Mesendoderm (in vitro differentiated cells): Measurements from ENCODE around the gene PPP1R16B.

Experiments used
- DNase-seq: peaks from one replicate; pipeline ENCODE4 v3.0.0; 2013
- H2AK5ac ChIP-seq: 2 replicates; pipeline ENCODE4 v1.6.1; 2013; ENCODE audit warnings: low read length, inconsistent platforms
- H2BK120ac ChIP-seq: 2 replicates; pipeline ENCODE4 v1.6.1; 2013; ENCODE audit warnings: low read depth, mild to moderate bottlenecking, low read length, moderate library complexity, mixed read lengths
- H2BK15ac ChIP-seq: replicated peaks from 2 replicates; pipeline ENCODE4 v1.6.1; 2013; ENCODE audit warnings: low read depth, mild to moderate bottlenecking, moderate library complexity
- H2BK5ac ChIP-seq: 2 replicates; pipeline ENCODE4 v1.6.1; 2013; ENCODE audit warnings: low read length, inconsistent platforms
- H3K18ac ChIP-seq: 2 replicates; pipeline ENCODE4 v1.6.1; 2013; ENCODE audit warnings: mild to moderate bottlenecking, low read length, mixed read lengths
- H3K23ac ChIP-seq: one replicate; pipeline ENCODE4 v1.6.1; 2013; ENCODE audit warnings: low read length
- H3K27ac ChIP-seq: 2 replicates; pipeline ENCODE4 v1.5.1; 2013; ENCODE audit warnings: low read depth, mild to moderate bottlenecking, inconsistent platforms, low read length, moderate library complexity
- H3K27me3 ChIP-seq: 2 replicates; pipeline ENCODE4 v1.6.1; 2013; ENCODE audit warnings: low read length, control low read depth, mild to moderate bottlenecking, inconsistent platforms; ENCODE audit not compliant: insufficient read depth, poor library complexity
- H3K36me3 ChIP-seq: 2 replicates; pipeline ENCODE4 v1.6.1; 2013; ENCODE audit warnings: low read length, inconsistent platforms; ENCODE audit not compliant: control insufficient read depth, insufficient read depth
- H3K4ac ChIP-seq: one replicate; pipeline ENCODE4 v1.6.1; 2013; ENCODE audit warnings: low read depth, mild to moderate bottlenecking, low read length, moderate library complexity
- H3K4me1 ChIP-seq: 2 replicates; pipeline ENCODE4 v1.6.1; 2013; ENCODE audit warnings: low read depth, low read length, inconsistent platforms; ENCODE audit not compliant: control insufficient read depth
- H3K4me2 ChIP-seq: 2 replicates; pipeline ENCODE4 v1.6.1; 2013; ENCODE audit warnings: low read length
- H3K4me3 ChIP-seq: 2 replicates; pipeline ENCODE4 v1.5.1; 2013; ENCODE audit warnings: mild to moderate bottlenecking, low read length
- H3K56ac ChIP-seq: one replicate; pipeline ENCODE4 v1.6.1; 2013; ENCODE audit warnings: low read length
- H3K79me1 ChIP-seq: 2 replicates; pipeline ENCODE4 v1.6.1; 2013; ENCODE audit warnings: low read length, inconsistent platforms
- H3K79me2 ChIP-seq: 2 replicates; pipeline ENCODE4 v1.6.1; 2013; ENCODE audit warnings: mild to moderate bottlenecking, low read length; ENCODE audit not compliant: control insufficient read depth, insufficient read depth
- H3K9ac ChIP-seq: 2 replicates; pipeline ENCODE4 v1.6.1; 2013; ENCODE audit warnings: low read length, inconsistent platforms
- H4K5ac ChIP-seq: one replicate; pipeline ENCODE4 v1.6.1; 2013; ENCODE audit warnings: low read length
- H4K8ac ChIP-seq: one replicate; pipeline ENCODE4 v1.6.1; 2013; ENCODE audit warnings: low read depth, mild to moderate bottlenecking, control low read depth, low read length, moderate library complexity
- WGBS: extraction: QIAGEN DNeasy Blood & Tissue Kit; methylation state at CpG from one replicate; pipeline ENCODE4 v1.1.7; 2013; ENCODE audit warnings: low lambda C conversion rate, missing lambda C conversion rate; ENCODE audit not compliant: insufficient coverage; ENCODE audit errors: extremely low coverage; 5-methylcytosine and 5-hydroxymethylcytosine counted together

PPP1R16B gene

DNA sequence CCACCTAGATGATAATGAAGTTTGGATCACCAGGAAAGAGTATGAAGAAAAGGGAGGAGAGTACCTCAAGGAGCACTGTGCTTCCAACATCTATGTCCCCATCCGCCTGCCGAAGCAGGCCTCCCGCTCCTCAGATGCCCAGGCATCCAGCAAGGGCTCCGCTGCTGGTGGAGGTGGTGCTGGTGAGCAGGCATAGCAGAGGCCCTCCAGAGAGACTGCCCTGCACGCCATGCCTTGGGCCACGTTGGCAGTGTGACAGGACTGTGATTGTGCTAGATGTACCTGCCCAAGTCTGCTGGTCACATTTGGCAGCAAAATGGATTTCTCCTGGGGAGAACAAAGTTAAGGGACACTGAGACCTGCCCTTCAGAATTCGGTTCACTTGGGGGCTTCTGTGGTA, 33.9 kb upstream of the PPP1R16B start:
- no peak overlapping the region for H3K18ac ChIP-seq
- H3K56ac ChIP-seq = no peak overlapping the region
- no peak overlapping the region for H4K5ac ChIP-seq
- H3K4me1 ChIP-seq = no peaks in the 10 kb centered on the region
- DNase-seq = no peak
- H3K27ac ChIP-seq = no peak overlapping the region
- H3K23ac ChIP-seq = no peak overlapping the region
- no peak overlapping the region for H3K4ac ChIP-seq
- no peak overlapping the region for H3K4me2 ChIP-seq
- no CpG with 5 or more reads among the region's 7 CpGs for WGBS
- no peak overlapping the region for H2BK15ac ChIP-seq
- no peak overlapping the region for H3K4me3 ChIP-seq
- H3K9ac ChIP-seq = no peak overlapping the region
- no peaks in the 10 kb centered on the region for H3K79me2 ChIP-seq
- no peaks in the 10 kb centered on the region for H3K79me1 ChIP-seq
- peaks cover 6% of the 10 kb centered on the region for H3K36me3 ChIP-seq
- H2BK5ac ChIP-seq = no peak overlapping the region
- H4K8ac ChIP-seq = no peak overlapping the region
- H2BK120ac ChIP-seq = no peak overlapping the region
- no peaks in the 10 kb centered on the region for H3K27me3 ChIP-seq
- H2AK5ac ChIP-seq = no peak overlapping the region

- Histone ChIP-seq H4K5ac (no peak overlapping the region), H2BK15ac (no peak overlapping the region), H3K23ac (no peak overlapping the region), H2BK5ac (no peak overlapping the region), H3K4me1 (peaks cover 3% of the 10 kb centered on the region), H3K4me2 (no peak overlapping the region), H3K27me3 (no peaks in the 10 kb centered on the region), H3K36me3 (peaks cover 6% of the 10 kb centered on the region), H3K56ac (no peak overlapping the region), H2AK5ac (no peak overlapping the region), H2BK120ac (no peak overlapping the region), H3K27ac (no peak overlapping the region), H4K8ac (no peak overlapping the region), H3K79me2 (no peaks in the 10 kb centered on the region), H3K4ac (no peak overlapping the region), H3K18ac (no peak overlapping the region), H3K9ac (no peak overlapping the region), H3K79me1 (no peaks in the 10 kb centered on the region), H3K4me3 (no peak overlapping the region)
- WGBS = no CpG with 5 or more reads among the region's 2 CpGs
- DNase-seq = no peak
These were observed 31.3 kb upstream of the PPP1R16B start for GRCh38 chr20:38774167-38774566.

GRCh38 chr20:38776363-38776762, 29.1 kb upstream of the PPP1R16B start:
- no CpG with 5 or more reads among the region's 11 CpGs for WGBS

DNA sequence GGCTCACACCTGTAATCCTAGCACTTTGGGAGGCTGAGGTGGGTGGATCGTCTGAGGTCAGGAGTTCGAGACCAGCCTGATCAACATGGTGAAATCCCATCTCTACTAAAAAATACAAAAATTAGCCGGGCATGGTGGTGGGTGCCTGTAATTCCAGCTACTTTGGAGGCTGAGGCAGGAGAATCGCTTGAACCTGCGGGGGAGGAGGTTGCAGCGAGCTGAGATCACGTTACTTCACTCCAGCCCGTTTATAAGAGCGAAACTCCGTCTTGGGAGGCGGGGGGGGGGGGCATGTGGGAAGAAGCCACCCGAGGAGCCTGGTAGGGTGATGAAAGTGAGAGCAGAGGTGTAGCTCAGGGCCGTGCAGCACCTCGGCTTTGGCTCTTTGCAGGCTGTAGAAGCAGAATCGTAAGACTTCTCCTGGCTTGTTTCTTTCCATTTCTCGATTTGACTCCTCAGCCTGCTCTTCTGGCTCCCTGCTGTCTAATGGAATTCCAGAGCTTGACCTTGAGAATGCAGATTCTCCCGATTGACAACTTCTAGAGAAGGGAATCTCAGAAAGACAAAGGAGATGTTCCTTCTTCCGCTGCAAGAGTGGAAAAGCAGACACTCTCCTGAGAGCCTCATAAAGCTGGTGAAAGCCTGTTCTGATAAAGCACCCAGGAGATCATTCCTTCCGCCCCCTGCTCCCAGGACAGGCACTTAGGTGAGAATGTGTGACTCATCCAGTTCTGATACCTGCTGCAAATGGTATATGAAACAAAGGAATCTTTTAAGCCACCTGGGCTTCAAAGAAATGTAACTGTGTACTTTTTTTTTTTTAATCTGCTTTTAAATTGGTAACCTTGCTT, 26.0 kb upstream of the PPP1R16B start:
- H3K23ac ChIP-seq = no peak overlapping the region
- H3K4me1 ChIP-seq = peaks cover 5% of the 10 kb centered on the region
- H3K4me2 ChIP-seq = peak overlapping the region; percentile 21
- H2BK15ac ChIP-seq = no peak overlapping the region
- no peaks in the 10 kb centered on the region for H3K79me2 ChIP-seq
- H4K5ac ChIP-seq = no peak overlapping the region
- H3K27ac ChIP-seq = peak overlapping the region; percentile 95
- H2BK120ac ChIP-seq = no peak overlapping the region
- H3K36me3 ChIP-seq = no peaks in the 10 kb centered on the region
- H3K18ac ChIP-seq = peak overlapping the region; percentile 69
- no peak overlapping the region for H2AK5ac ChIP-seq
- H3K79me1 ChIP-seq = no peaks in the 10 kb centered on the region
- H4K8ac ChIP-seq = no peak overlapping the region
- H3K4me3 ChIP-seq = no peak overlapping the region
- H3K56ac ChIP-seq = peak overlapping the region; percentile 72
- peak overlapping the region; percentile 76 for H2BK5ac ChIP-seq
- peak overlapping the region; percentile 50 for H3K9ac ChIP-seq
- peak; percentile 97 for DNase-seq
- no CpG with 5 or more reads among the region's 19 CpGs for WGBS
- H3K4ac ChIP-seq = peak overlapping the region; percentile 93
- no peaks in the 10 kb centered on the region for H3K27me3 ChIP-seq

More at GRCh38 chr20:38776363-38776762, 29.1 kb upstream of the PPP1R16B start:
- Histone ChIP-seq H3K79me1 (no peaks in the 10 kb centered on the region), H3K4me3 (no peak overlapping the region), H3K18ac (no peak overlapping the region), H2BK15ac (no peak overlapping the region), H3K9ac (no peak overlapping the region), H2BK5ac (no peak overlapping the region), H2BK120ac (no peak overlapping the region), H3K36me3 (peaks cover 4% of the 10 kb centered on the region), H3K27ac (no peak overlapping the region), H3K79me2 (no peaks in the 10 kb centered on the region), H3K4me2 (no peak overlapping the region), H3K56ac (no peak overlapping the region), H4K8ac (no peak overlapping the region), H3K4me1 (peaks cover 5% of the 10 kb centered on the region), H3K27me3 (no peaks in the 10 kb centered on the region), H2AK5ac (no peak overlapping the region), H3K23ac (no peak overlapping the region), H4K5ac (no peak overlapping the region), H3K4ac (no peak overlapping the region)
- DNase-seq = no peak

DNA sequence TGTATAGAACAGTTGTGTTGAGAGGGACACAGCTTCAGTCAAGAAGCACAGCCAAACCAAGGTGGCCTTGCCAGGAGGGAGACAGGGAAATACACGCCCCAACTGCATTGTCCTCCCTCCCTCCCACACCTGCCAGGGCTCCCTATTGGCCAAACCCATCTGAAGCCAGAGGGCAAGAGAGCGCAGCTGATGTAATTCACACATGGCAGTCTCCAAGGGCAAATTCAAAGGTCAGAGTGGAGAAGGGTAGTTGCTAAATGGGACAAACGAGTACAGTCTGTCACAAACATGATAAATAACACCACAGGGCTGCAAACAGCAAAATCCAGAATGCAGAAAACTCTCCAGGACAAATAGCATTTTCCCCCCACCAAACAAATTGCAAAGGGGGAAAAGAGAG, 23.2 kb upstream of the PPP1R16B start:
- Histone ChIP-seq H3K27me3 (no peaks in the 10 kb centered on the region), H4K5ac (no peak overlapping the region), H2BK15ac (no peak overlapping the region), H3K4ac (no peak overlapping the region), H3K9ac (no peak overlapping the region), H3K36me3 (no peaks in the 10 kb centered on the region), H4K8ac (no peak overlapping the region), H3K79me1 (no peaks in the 10 kb centered on the region), H3K27ac (no peak overlapping the region), H2AK5ac (peak overlapping the region; percentile 19), H3K4me1 (peaks cover 5% of the 10 kb centered on the region), H3K23ac (no peak overlapping the region), H3K56ac (no peak overlapping the region), H2BK120ac (no peak overlapping the region), H2BK5ac (no peak overlapping the region), H3K79me2 (no peaks in the 10 kb centered on the region), H3K4me3 (no peak overlapping the region), H3K4me2 (no peak overlapping the region), H3K18ac (no peak overlapping the region)
- no peak for DNase-seq
- no CpG with 5 or more reads among the region's 3 CpGs for WGBS

DNA sequence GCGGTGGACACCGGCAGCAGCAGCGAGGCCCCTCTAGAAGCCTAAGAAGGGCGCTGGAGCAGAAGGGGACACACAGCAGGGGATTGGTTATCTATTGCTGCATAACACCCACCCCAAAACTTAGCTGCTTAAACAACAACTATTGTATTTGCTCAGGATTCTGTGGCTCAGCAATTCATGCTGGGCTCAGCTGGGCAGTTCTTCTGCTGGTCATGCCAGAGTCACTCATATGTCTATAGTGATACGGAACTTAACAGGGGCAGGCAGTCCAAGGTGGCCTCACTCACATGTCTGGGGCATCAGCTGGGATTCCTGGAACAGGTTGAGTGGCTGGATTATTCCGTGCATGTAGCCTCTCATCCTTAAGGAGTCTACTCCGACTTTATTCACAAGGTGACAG, 17.6 kb upstream of the PPP1R16B start:
- Histone ChIP-seq H4K8ac (no peak overlapping the region), H3K23ac (no peak overlapping the region), H3K27me3 (no peaks in the 10 kb centered on the region), H3K4me3 (no peak overlapping the region), H3K27ac (no peak overlapping the region), H2BK120ac (no peak overlapping the region), H3K9ac (no peak overlapping the region), H2BK15ac (no peak overlapping the region), H3K4me1 (no peaks in the 10 kb centered on the region), H3K18ac (no peak overlapping the region), H3K4ac (no peak overlapping the region), H3K79me2 (no peaks in the 10 kb centered on the region), H3K36me3 (no peaks in the 10 kb centered on the region), H2BK5ac (no peak overlapping the region), H3K79me1 (no peaks in the 10 kb centered on the region), H3K4me2 (no peak overlapping the region), H4K5ac (no peak overlapping the region), H2AK5ac (no peak overlapping the region), H3K56ac (no peak overlapping the region)
- no CpG with 5 or more reads among the region's 7 CpGs for WGBS
- no peak for DNase-seq
